NCI-H345 treated with DMSO at 0.1 percent for 48 hours (cell line): ENCODE measurements around the gene PIANP.

Experiments
- DNase-seq: peaks from one replicate; lab custom pipeline; 2025; ENCODE audit not compliant: unreplicated experiment; lab: John Stamatoyannopoulos, UW

The PIANP gene

DNA sequence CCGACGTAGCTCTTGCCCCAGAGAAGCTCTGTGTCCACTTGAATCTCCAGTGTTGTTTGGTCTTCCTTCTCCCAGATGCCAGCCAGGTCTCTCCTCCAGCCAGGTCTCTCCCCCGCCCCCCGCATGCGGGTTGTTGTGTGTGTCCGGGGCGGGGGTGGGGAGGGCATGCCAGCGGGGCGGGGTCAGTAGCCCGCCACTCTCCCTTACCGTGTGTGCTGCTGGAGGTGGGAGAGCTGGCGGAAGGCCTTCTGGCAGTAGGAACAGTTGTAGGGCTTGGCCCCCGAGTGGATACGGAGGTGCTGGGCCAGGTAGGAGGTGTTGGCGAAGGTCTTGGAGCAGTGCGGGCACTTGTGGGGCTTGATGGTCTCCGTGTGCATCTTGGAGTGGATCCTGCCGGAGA is 28.5 kb downstream of the PIANP start:
- no peak for DNase-seq

DNA sequence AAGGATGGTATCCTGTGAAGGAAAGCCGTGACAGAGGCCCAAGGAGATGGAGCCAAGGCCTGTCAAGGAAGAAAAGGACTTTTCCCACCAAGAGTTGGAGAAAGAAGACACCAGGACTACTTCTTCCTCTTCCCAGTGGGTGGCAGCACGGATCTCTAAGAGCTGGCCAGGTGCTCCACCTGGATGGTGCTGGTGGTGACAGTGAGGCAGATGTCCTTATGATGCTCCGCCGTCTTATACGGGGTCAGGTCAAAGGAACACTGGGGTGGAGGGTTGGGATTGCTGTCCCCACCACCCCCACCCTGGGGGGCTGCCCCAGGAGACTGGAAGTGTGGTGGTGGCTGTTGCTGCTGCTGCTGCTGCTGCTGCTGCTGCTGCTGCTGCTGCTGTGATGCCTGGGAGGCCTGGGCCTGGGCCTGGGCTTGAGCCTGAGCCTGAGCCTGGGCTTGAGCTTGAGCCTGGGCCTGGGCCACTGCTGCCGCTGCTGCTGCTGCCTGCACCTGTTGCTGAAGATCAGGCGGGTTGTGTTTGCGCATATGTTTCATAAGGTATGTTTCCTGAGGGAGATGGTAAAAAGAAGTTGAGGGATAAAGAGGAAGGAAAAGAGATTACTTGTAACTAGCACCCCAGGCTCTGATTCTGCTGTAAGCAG is 32.9 kb downstream of the PIANP start:
- no peak for DNase-seq

DNA sequence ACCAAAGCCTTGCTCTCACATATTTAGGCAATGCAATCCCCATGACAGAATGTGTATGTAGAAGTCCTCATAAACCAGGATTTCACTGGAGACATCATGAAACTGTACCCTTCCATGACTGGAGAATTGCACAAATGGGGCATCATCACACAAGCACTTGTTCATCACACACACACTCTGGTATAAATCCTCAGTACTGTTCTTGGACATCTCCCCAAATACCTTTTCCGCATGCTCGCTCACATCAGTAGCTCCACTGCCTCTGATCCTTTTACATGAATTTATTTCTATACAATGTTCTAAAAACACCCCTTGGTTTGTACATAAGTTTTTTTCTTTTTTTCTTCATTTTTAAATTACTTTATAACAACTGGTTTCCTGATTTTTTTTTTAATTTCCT is 34.4 kb downstream of the PIANP start:
- no peak for DNase-seq

DNA sequence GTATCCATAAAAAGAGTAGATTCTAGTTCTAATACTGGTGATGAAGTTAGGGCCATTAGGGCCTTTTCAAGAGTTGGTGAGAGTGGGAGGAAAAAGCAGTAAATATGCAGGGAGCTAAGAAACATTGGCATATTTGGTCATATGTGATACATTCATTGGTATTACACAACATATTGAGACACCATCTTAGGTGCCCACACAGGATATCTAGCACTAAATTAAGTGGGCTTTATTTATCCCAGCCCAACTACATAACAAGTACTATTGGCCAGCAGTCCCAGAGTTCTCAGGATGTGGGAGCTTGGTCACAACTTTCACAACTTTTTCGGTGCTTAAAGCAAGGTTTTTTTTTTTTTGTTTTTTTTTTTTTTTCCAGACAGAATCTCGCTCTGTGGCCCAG is 35.7 kb downstream of the PIANP start:
- DNase-seq, result no peak

DNA sequence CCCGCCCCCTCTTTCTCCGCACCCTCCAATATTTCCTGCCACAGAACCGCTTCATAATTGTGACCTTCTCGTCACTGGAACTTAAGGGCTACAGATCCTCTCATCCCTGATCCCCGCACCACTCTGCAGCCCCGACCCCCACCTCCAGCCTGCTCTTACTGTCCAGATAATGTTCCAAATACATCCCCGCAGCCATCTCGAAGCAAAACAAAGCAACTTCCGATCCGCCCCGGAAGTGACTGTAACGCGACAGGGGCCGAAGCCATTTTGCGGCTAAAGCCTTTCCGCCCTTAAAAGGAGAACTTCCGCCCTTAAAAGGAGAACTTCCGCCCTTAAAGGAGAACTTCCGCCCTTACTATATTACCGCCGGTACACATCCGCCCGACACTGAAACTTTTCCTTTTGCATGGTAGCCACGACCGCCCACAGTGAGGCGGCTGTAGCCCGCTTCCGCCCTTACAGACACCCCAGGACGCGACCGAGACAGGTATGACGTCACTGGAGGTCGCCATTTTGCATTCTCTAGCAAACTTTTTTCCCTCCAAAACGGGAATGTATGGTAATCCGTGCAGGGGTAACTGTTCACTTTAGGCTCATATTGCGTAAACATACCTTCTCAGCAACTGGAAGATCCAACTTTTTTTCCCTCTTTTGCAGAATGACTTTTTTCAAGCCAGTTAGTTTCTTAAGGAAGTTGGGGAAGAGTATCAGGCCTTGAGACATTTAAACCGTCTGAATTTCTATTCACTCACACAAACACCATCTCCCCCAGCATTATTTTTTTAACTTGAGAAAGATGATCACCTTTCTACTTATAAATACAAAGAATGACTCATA is 37.5 kb downstream of the PIANP start, which contains the start of gene ING4:
Gene ING4 (minus strand): TSS at position 214 of the 837 bp plus-strand sequence. CDS start 18 bp downstream, at position 196.
- DNase-seq, result peak; percentile 98

DNA sequence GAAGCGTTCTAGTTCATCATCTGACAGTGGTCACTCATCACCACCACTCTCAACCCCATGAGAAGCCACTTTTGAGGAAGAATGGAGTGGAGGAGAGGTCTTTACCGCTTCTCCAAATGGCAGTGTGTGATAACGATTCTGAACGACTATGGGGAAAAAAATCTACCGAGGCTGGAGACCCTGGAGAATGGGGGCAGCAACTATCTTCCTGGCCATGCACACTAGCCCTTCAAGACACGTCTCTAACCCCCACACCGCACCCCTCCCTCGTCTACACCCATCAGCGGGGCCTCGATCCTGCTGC is 38.1 kb downstream of the PIANP start:
- no peak for DNase-seq

DNA sequence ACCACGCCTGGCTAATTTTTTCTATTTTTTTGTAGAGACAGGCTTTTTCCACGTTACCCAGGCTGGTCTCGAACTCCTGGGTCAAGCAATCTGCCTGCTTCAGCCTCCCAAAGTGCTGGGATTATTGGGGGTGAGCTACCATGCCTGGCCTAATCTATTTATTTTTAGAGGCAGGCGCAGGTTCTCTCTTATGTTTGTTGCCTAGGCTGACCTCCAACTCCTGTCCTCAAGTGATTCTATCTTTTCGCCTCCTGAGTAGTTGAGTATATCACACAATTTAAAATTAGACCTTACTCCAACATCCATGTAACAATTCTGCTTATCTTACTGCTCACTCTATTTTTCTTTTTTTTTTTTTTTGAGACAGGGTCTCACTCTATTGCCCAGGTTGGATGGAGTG is 46.6 kb downstream of the PIANP start:
- DNase-seq, result no peak

DNA sequence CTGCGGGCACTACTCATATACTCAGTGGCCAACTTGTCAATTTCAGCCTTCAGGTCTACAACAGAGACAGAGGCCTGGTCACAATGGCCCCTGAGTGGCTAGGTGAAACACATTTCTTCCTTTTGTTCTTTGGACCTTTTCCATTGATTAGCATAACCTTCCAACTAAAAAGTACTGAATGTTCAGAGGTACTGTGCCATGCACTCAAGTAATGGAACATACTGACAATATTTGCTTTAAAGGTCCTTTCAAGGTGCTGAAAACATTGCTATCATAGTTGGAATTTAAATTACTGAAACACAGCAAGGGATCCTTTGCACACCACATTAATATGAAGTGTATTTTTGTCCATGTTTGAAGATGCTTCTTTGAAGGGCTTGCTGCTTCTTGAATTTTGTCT is 47.3 kb downstream of the PIANP start:
- DNase-seq, result no peak

DNA sequence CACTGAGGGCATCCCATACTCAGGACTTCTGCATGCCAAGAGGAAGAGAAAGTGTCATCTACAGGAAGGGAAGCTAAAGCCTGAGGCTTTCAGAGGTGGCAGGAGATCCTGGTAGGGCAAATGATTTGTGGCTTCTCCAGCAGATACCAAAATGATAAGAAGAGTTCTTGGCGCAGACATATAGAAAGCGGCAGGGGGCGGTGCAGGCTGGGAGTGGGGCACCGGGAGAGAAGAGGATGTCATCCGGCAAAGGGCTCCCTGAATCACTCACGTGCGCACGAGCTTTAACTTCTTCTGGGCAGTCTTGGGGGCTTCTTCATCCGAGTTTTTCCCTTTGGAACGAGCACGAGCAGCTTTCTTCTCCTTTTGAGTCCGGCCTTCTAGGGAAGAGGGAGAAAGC is 48.2 kb downstream of the PIANP start:
- no peak for DNase-seq

DNA sequence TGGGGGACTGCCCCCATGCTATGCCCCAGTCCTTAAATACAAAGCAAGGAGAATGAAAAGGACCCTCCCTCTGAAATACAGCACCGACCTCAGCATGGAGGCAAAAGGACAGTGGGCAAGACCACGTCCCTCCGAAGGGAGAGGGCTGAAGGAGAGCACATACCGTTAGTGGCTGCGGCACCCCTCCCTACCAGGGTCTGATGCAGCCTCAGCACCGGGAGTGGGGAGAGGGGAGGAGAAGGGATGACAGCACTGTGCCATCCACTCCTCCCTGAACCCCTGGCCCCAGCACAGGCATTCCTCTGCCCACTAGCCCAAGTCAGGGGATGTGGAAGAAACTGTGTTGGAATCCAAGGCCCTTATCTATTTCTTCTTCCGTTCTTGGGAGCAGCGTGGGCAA is 49.8 kb downstream of the PIANP start:
- DNase-seq, result no peak

DNA sequence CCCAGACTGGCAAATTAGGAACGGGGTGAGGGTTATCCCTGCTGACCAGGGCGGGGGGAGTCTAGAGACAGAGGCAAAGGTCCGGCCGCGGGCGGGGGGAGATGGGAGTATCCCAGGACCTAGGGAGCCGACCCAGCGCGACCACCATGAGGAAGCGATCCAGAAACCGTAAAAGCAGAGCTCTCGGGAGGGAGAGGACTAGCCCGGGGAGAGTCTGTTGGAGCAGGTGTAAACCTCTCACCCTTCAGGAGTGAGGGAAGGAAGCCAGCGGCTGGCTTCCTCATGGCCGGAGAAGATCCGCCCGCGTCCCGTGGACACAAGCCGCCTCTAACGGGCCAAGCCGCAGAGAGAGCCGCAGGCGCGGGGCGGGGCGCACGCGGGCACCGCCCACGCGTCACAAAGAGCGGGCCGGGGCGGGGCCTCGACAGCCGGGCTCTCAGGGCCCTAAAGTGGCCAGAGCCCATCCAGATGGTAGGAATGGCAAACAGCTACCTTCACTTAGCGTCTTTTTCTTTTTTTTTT is 53.5 kb downstream of the PIANP start, which contains the start of gene ACRBP:
Gene ACRBP (minus strand): TSS at position 350 of the 522 bp plus-strand sequence. CDS start 66 bp downstream, at position 284.
- no peak for DNase-seq

DNA sequence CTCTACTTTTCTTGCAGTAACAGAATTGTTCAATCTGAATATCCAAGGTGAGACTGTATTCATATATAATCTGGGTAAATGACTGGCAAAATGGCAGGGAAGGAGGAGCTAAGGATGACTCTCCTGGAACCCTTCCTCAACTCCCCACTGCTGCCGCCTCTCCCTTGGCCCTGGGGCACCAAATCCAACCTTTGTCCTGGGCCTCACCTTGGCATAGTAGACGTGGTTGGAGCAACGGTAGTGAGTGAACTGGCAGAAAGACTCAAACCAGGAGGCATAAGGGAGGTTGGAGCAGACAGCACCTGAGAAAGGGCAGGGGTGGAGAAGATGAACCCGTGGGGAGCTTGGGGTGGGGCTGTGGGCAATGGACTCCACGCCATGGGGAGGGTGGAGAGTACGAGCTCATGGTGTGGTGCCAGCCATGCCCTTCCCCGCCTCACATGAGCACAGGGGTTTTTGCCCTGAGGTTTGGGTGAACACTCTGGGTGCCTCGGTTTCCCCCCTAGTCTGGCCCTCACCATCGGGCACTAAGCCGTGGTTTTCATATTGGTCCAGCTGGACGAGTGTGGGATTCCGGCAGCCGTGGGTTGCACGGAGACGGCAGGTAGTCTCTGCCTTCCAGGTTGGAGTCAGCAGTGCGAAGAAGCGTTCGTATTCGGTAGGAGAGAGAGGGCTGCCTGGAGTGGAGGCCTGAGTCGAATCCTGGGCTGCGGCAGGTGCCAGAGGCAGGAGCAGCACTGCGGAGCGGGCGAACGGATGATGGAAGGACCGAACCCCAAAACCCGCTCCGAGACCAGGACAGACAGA is 54.1 kb downstream of the PIANP start:
- no peak for DNase-seq

DNA sequence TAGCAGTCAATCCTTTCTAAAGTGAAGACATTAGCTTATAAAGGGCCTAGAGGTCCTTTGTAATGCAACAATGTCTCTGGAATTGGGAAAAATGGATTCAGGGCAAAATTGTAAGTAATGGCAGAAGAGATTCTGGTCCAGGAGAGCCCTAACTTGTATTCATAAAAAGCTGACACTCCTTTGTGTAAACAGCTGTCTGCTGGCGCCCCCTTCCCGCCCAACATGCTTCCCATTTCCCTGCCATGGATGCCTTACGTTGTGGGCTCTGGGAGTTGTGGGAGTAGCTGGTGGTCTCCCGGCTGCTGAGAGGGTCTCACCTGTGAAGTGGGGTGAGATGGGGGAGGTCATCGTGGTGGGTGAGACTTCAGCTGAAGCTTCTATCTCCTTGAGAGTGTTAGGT is 55.7 kb downstream of the PIANP start:
- DNase-seq, result no peak

DNA sequence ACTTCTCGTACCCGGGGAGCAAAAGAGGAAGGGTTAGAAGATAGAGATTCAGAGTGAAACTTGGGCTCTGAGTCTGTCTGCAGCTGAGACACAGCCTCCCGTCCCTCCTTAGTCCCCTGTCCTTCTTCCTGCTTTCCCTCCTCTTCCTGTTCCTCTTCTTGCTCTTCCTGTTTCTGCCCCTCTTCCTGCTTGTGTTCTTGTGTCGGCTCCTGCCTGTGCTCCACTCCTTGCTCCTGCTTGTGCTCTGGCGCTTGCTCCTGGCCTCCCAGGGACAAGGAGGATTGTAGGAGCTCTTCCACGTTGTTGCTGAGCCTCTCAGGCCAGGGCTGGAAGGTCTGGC is 56.4 kb downstream of the PIANP start:
- no peak for DNase-seq
